HG02970 (cell line): ENCODE results near the gene DVL2.
"Not testable (repeated sequence)": the region's sequence is repeated elsewhere in the genome, so short reads cannot be mapped to it uniquely, and the experiment has no call there.

ENCODE experiments used
- ATAC-seq: cut with Tn5 transposase; IDR thresholded peaks from one replicate; pipeline ENCODE4 v1.9.1; 2021; ENCODE audit warnings: mild to moderate bottlenecking, moderate library complexity, moderate number of reproducible peaks; ENCODE audit not compliant: unreplicated experiment, low FRiP score

Gene DVL2

GRCh38 chr17:7207120-7208001 is 27.0 kb downstream of the DVL2 start:
- ATAC-seq = no peak

GRCh38 chr17:7205561-7205960 is 28.8 kb downstream of the DVL2 start:
- ATAC-seq = no peak

- peak; percentile 84 for ATAC-seq
These were observed 29.4 kb downstream of the DVL2 start for GRCh38 chr17:7204828-7205461.

GRCh38 chr17:7204336-7204735 is 30.0 kb downstream of the DVL2 start:
- no peak for ATAC-seq

- ATAC-seq = no peak
These were observed 30.9 kb downstream of the DVL2 start for GRCh38 chr17:7203391-7203790.

GRCh38 chr17:7196651-7197401 is 37.5 kb downstream of the DVL2 start:
- ATAC-seq = no peak

GRCh38 chr17:7195971-7196370 is 38.3 kb downstream of the DVL2 start:
- no peak for ATAC-seq

- no peak for ATAC-seq
These were observed 41.9 kb downstream of the DVL2 start for GRCh38 chr17:7192271-7192937.

- ATAC-seq = no peak
These were observed 42.6 kb downstream of the DVL2 start for GRCh38 chr17:7191571-7192270.

GRCh38 chr17:7191069-7191468 is 43.2 kb downstream of the DVL2 start:
- ATAC-seq = no peak

GRCh38 chr17:7190276-7190917 is 43.9 kb downstream of the DVL2 start:
- ATAC-seq = no peak

GRCh38 chr17:7186241-7186640 is 48.1 kb downstream of the DVL2 start:
- no peak for ATAC-seq

GRCh38 chr17:7184647-7185046 is 49.7 kb downstream of the DVL2 start:
- no peak for ATAC-seq

GRCh38 chr17:7184091-7184488 is 50.2 kb downstream of the DVL2 start:
- ATAC-seq = no peak

- ATAC-seq = no peak
These were observed 50.8 kb downstream of the DVL2 start for GRCh38 chr17:7183433-7184090.

- ATAC-seq = not testable (repeated sequence)
These were observed 52.2 kb downstream of the DVL2 start for GRCh38 chr17:7182101-7182500.

GRCh38 chr17:7179317-7180254 is 54.7 kb downstream of the DVL2 start, which contains the start of gene ASGR1:
TSS of gene ASGR1 (minus strand) at chr17:7179370. CDS start at chr17:7178563, 807 bp downstream.
- no peak for ATAC-seq

- ATAC-seq = no peak
These were observed 55.4 kb downstream of the DVL2 start for GRCh38 chr17:7178973-7179316.
